K562 (cell line): ENCODE data around the gene TSGA10.

ENCODE experiments used
- CEBPB ChIP-seq: fragments of 450-650 bp; IDR thresholded peaks from 2 replicates; pipeline ENCODE4 v1.6.1; 2016; ENCODE audit warnings: missing genetic modification characterization, missing compliant biosample characterization
- ETV6 ChIP-seq, 3 experiments: fragments of 150-350 bp in 1 of 3; sonication (generic) in 1 of 3; formaldehyde crosslinking in 1 of 3; IDR thresholded peaks; 2 replicates each; pipeline versions ENCODE4 v1.6.1 to v1.8.0; 2014 to 2022; ENCODE audit warnings: borderline replicate concordance in 2 of 3, low read depth in 2 of 3, antibody characterized with exemption in 1 of 3, low read length in 1 of 3, mild to moderate bottlenecking in 1 of 3, missing genetic modification reagents in 1 of 3
- ZNF184 ChIP-seq: sonication (generic); formaldehyde crosslinking; IDR thresholded peaks from 2 replicates; pipeline ENCODE4 v1.5.0; 2020; ENCODE audit warnings: missing genetic modification reagents
- ZNF239 ChIP-seq: fragments of 250-450 bp; sonication (Bioruptor Pico); IDR thresholded peaks from 2 replicates; pipeline ENCODE4 v1.4.0; 2020; ENCODE audit warnings: mild to moderate bottlenecking

GRCh38 chr2:98947554-98947953 is 207.2 kb downstream of the TSGA10 start:
- TF ChIP-seq CEBPB (tag) = no peak
- TF ChIP-seq ETV6 (IDR thresholded peaks at IDR 0.05; ENCODE audit: borderline replicate concordance in 1 of 2, low read depth in 2 of 2, low read length in 1 of 2) = no peak
- no peak for TF ChIP-seq ETV6 (CRISPR knock-in tag; IDR thresholded peaks at IDR 0.05; ENCODE audit: borderline replicate concordance)
- no peak for TF ChIP-seq ZNF239 (CRISPR knock-in tag)
- TF ChIP-seq ZNF184 (CRISPR knock-in tag) = no peak
